Measurements from ENCODE around the gene DCAF11. TPM values are rescaled to one million over a fixed set of nuclear protein-coding genes. Genes with fewer than 3 reads are reported as not detected.

Gene DCAF11
- total and polyA plus RNA-seq, 3 donors from 2014 or later: 67.6 to 77.4 (median 68.0) TPM

- no peaks in the 10 kb centered on the region for H3K9me3 ChIP-seq
- intact Hi-C loops (cut with DNase I; ENCODE audit: low total_unique reads): no loop called here
- H3K4me3 ChIP-seq: peak overlapping the region; percentile 56
- H3K4me1 ChIP-seq: peaks cover 4% of the 10 kb centered on the region
- TF ChIP-seq, protein P1, sequence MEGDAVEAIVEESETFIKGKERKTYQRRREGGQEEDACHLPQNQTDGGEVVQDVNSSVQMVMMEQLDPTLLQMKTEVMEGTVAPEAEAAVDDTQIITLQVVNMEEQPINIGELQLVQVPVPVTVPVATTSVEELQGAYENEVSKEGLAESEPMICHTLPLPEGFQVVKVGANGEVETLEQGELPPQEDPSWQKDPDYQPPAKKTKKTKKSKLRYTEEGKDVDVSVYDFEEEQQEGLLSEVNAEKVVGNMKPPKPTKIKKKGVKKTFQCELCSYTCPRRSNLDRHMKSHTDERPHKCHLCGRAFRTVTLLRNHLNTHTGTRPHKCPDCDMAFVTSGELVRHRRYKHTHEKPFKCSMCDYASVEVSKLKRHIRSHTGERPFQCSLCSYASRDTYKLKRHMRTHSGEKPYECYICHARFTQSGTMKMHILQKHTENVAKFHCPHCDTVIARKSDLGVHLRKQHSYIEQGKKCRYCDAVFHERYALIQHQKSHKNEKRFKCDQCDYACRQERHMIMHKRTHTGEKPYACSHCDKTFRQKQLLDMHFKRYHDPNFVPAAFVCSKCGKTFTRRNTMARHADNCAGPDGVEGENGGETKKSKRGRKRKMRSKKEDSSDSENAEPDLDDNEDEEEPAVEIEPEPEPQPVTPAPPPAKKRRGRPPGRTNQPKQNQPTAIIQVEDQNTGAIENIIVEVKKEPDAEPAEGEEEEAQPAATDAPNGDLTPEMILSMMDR (IDR thresholded peaks at IDR 0.05): no peak
- no peak for TF ChIP-seq POLR2A (IDR thresholded peaks at IDR 0.05)
- H3K27me3 ChIP-seq: no peaks in the 10 kb centered on the region
- peak overlapping the region in 1 of 2 donors; percentile 14 for H3K27ac ChIP-seq
- H3K36me3 ChIP-seq (ENCODE audit: low read depth, missing control alignments): no peaks in the 10 kb centered on the region
- peak; percentile 16 for DNase-seq
- WGBS, 2 donors: 24 to 54% methylated on average over 4 to 26 of the region's 26 CpGs
Measured at GRCh38 chr14:24081739-24082211, 32.8 kb upstream of the DCAF11 start.

GRCh38 chr14:24082411-24083080 is 32.0 kb upstream of the DCAF11 start:
- Histone ChIP-seq H3K27me3 (no peaks in the 10 kb centered on the region), H3K4me3 (no peak overlapping the region), H3K36me3 (ENCODE audit: low read depth, missing control alignments) (no peaks in the 10 kb centered on the region), H3K9me3 (no peaks in the 10 kb centered on the region), H3K27ac (no peak overlapping the region), H3K4me1 (peaks cover 4% of the 10 kb centered on the region)
- DNase-seq: no peak
- intact Hi-C loops (cut with DNase I; ENCODE audit: low total_unique reads): no loop called here
- no peak for TF ChIP-seq POLR2A (IDR thresholded peaks at IDR 0.05)
- WGBS, 2 donors: 89 to 94% methylated on average over 4 to 5 of the region's 5 CpGs

DNA sequence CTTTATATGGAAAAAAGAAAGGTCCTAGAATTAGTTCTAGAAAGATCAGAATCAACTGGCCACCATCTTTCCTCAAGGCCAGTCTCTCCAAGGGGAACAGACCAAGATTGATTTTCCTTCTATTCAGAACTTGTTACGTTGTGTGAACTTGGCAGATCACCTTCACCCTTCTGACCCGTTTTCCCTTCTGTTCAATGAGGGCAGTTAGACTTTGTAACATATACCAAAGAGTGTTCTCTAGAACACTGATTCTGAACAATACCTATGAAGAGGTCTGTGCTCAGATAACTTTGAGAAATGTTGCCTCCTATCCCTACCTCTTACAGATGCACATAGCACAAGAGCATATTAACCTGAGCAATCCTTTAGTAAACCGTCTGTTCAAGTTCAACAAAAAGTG is 31.1 kb upstream of the DCAF11 start:
- H3K27me3 ChIP-seq: no peaks in the 10 kb centered on the region
- H3K27ac ChIP-seq: no peak overlapping the region
- WGBS, 2 donors: 68 to 77% methylated on average over 3 of the region's 3 CpGs
- no peak overlapping the region for H3K4me3 ChIP-seq
- DNase-seq: no peak
- no peaks in the 10 kb centered on the region for H3K36me3 ChIP-seq (ENCODE audit: low read depth, missing control alignments)
- H3K9me3 ChIP-seq: no peaks in the 10 kb centered on the region
- TF ChIP-seq, protein P1 (IDR thresholded peaks at IDR 0.05): no peak
- no peak for TF ChIP-seq POLR2A (IDR thresholded peaks at IDR 0.05)
- H3K4me1 ChIP-seq: peaks cover 4% of the 10 kb centered on the region
- intact Hi-C loops (cut with DNase I; ENCODE audit: low total_unique reads): no loop called here

GRCh38 chr14:24084440-24084839 is 30.1 kb upstream of the DCAF11 start:
- Histone ChIP-seq H3K4me3 (no peak overlapping the region), H3K36me3 (ENCODE audit: low read depth, missing control alignments) (no peaks in the 10 kb centered on the region), H3K9me3 (no peaks in the 10 kb centered on the region), H3K27ac (no peak overlapping the region), H3K4me1 (peaks cover 4% of the 10 kb centered on the region), H3K27me3 (no peaks in the 10 kb centered on the region)
- no peak for TF ChIP-seq POLR2A (IDR thresholded peaks at IDR 0.05)
- TF ChIP-seq, protein P1 (IDR thresholded peaks at IDR 0.05): no peak
- intact Hi-C loops (cut with DNase I; ENCODE audit: low total_unique reads): no loop called here
- no peak for DNase-seq
- WGBS, 2 donors: 92 to 95% methylated on average over 2 of the region's 2 CpGs

GRCh38 chr14:24085215-24085614 is 29.4 kb upstream of the DCAF11 start:
- DNase-seq: no peak
- Histone ChIP-seq H3K27me3 (no peaks in the 10 kb centered on the region), H3K4me1 (peaks cover 4% of the 10 kb centered on the region), H3K9me3 (no peaks in the 10 kb centered on the region), H3K27ac (no peak overlapping the region), H3K36me3 (ENCODE audit: low read depth, missing control alignments) (no peaks in the 10 kb centered on the region), H3K4me3 (no peak overlapping the region)
- 91% methylated on average over 3 of the region's 3 CpGs for WGBS, 2 donors
- TF ChIP-seq POLR2A (IDR thresholded peaks at IDR 0.05): no peak
- TF ChIP-seq, protein P1 (IDR thresholded peaks at IDR 0.05): no peak
- intact Hi-C loops (cut with DNase I; ENCODE audit: low total_unique reads): no loop called here
